ENCODE results near the gene POLR2B. TPM values are rescaled to one million over a fixed set of nuclear protein-coding genes. Genes with fewer than 3 reads are reported as not detected.

The POLR2B gene
- total RNA-seq, 1 experiment from 2014 or later: 129 TPM

GRCh38 chr4:57064811-57065711, 86.4 kb downstream of the POLR2B start:
- no peak for DNase-seq (ENCODE audit: low read depth, low spot score)
- H3K36me3 ChIP-seq (ENCODE audit: control insufficient read depth in 1 of 2, insufficient read depth in 2 of 2, low read length in 2 of 2): no peaks in the 10 kb centered on the region
- no peaks in the 10 kb centered on the region for H3K4me1 ChIP-seq (ENCODE audit: control insufficient read depth in 1 of 2, insufficient read depth in 2 of 2, low read length in 2 of 2)
- RAD21 ChIA-PET (ENCODE audit: low non-redundant PET in 1 of 2, low total read pairs in 2 of 2, uncharacterized antibody in 2 of 2, unreplicated experiment in 2 of 2): no interaction called here
- no peak overlapping the region for H3K4me3 ChIP-seq (replicated peaks in 1 of 2; ENCODE audit: low read depth in 1 of 2, low read length in 2 of 2)
- H2AFZ ChIP-seq (ENCODE audit: low read depth, low read length, poor library complexity, severe bottlenecking): no peak overlapping the region
- CTCF ChIA-PET: no interaction called here
- H3K27me3 ChIP-seq (ENCODE audit: insufficient read depth, low read length): peaks cover 9% of the 10 kb centered on the region; the same call in 1 of the 2 replicates
- no peaks in the 10 kb centered on the region for H3K9me3 ChIP-seq (ENCODE audit: control insufficient read depth in 1 of 2, insufficient read depth in 1 of 2, low read depth in 1 of 2, low read length in 2 of 2)
- ATAC-seq: no peak
- H3K27ac ChIP-seq (ENCODE audit: low read depth, low read length): no peak overlapping the region
- no peaks in the 10 kb centered on the region for H3K79me2 ChIP-seq (ENCODE audit: insufficient read depth, low read length)
- no peaks in the 10 kb centered on the region for H3K9me2 ChIP-seq (ENCODE audit: insufficient read depth)
- POLR2A ChIA-PET: no interaction called here
- intact Hi-C loops (cut with micrococcal nuclease): no loop called here
- H3K4me2 ChIP-seq (ENCODE audit: low read length): no peak overlapping the region
- TF ChIP-seq POLR2AphosphoS5 (IDR thresholded peaks at IDR 0.05; ENCODE audit: low read depth, low read length) (no peak), SIN3A (IDR thresholded peaks at IDR 0.05; ENCODE audit: low read depth) (no peak), YY1 (IDR thresholded peaks at IDR 0.05; ENCODE audit: extremely low read depth, insufficient replicate concordance, low read depth, low read length) (no peak), EZH2phosphoT487 (IDR thresholded peaks at IDR 0.05; ENCODE audit: borderline replicate concordance) (no peak), SP1 (IDR thresholded peaks at IDR 0.05; ENCODE audit: low read depth) (no peak), JUND (IDR thresholded peaks at IDR 0.05) (no peak), CEBPB (IDR thresholded peaks at IDR 0.05; ENCODE audit: low read depth) (no peak), EGR1 (IDR thresholded peaks at IDR 0.05; ENCODE audit: low read depth) (no peak), ELF1 (IDR thresholded peaks at IDR 0.05; ENCODE audit: borderline replicate concordance, low read depth) (no peak), MAX (IDR thresholded peaks at IDR 0.05) (no peak), CBX3 (IDR thresholded peaks at IDR 0.05; ENCODE audit: low read depth) (no peak), POLR2A (IDR thresholded peaks at IDR 0.05; ENCODE audit: borderline replicate concordance, extremely low read depth, insufficient read depth, insufficient read length) (no peak), ZFX (IDR thresholded peaks at IDR 0.05) (no peak), CTCF (IDR thresholded peaks at IDR 0.05 in 2 of 3, conservative IDR thresholded peaks at IDR 0.05 in 1 of 3; ENCODE audit: borderline replicate concordance in 1 of 3, insufficient read depth in 1 of 3, low read depth in 2 of 3, low read length in 2 of 3) (no peak), FOSL1 (IDR thresholded peaks at IDR 0.05; ENCODE audit: low read depth) (no peak), EZH2 (IDR thresholded peaks at IDR 0.05) (no peak), TCF7L2 (IDR thresholded peaks at IDR 0.05; ENCODE audit: borderline replicate concordance, extremely low read depth, insufficient read depth, insufficient read length) (no peak), ZNF274 (IDR thresholded peaks at IDR 0.05; ENCODE audit: low read depth, low read length) (no peak)
- TF ChIP-seq, protein P1, sequence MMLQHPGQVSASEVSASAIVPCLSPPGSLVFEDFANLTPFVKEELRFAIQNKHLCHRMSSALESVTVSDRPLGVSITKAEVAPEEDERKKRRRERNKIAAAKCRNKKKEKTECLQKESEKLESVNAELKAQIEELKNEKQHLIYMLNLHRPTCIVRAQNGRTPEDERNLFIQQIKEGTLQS (IDR thresholded peaks at IDR 0.05): no peak
- H4K20me1 ChIP-seq (ENCODE audit: insufficient read depth): no peaks in the 10 kb centered on the region
- H3K9ac ChIP-seq (ENCODE audit: low read length): no peak overlapping the region
- no TSS peak for BruUV-seq (replicated peaks)
